NB4 (cell line): ENCODE measurements around the gene GGT5.
"Not testable (repeated sequence)": the region's sequence is repeated elsewhere in the genome, so short reads cannot be mapped to it uniquely, and the experiment has no call there.

ENCODE experiments used
- TF ChIP-seq, protein P1 (sequence below): IDR thresholded peaks from one replicate; pipeline ENCODE4 v1.5.1; 2012; ENCODE audit warnings: low read depth, low read length
- TF ChIP-seq, protein P2 (sequence below): IDR thresholded peaks from 2 replicates; pipeline ENCODE4 v1.6.1; 2011; ENCODE audit warnings: low read depth, low read length

DNA sequence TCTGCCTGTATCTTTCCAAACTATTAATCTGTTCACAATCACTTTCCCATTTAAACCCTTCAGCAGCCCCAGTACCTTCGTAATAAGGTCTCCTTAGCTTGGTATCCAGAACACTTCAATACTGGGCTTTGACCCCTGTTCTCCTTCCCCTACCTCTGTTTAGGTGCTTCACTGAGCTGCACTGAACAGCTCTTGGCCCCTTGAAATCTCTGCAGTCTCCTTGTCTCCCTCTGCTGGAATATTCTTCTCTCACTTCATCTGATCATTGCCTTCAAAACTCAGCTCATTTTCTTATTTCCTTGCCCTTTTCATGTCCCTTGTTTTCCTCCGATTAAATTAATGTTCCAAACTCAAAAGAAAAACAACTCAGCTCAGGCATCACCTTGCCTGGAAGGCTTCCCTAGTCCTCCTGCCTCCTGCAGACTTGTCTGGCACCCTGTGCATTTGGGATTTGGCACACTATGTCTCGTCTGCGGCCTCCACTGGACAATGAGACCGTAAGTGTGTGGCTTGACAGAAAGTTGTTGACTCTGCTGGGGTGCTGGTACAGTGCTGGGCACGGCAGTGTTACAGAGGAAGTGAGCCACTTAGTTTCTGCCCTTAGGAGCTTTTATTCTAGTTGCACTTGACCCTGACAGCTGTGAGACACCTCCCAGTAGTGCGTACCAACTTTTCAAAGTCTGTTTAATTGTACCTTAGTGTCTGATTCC is 30.0 kb upstream of the GGT5 start:
- TF ChIP-seq, protein P1, sequence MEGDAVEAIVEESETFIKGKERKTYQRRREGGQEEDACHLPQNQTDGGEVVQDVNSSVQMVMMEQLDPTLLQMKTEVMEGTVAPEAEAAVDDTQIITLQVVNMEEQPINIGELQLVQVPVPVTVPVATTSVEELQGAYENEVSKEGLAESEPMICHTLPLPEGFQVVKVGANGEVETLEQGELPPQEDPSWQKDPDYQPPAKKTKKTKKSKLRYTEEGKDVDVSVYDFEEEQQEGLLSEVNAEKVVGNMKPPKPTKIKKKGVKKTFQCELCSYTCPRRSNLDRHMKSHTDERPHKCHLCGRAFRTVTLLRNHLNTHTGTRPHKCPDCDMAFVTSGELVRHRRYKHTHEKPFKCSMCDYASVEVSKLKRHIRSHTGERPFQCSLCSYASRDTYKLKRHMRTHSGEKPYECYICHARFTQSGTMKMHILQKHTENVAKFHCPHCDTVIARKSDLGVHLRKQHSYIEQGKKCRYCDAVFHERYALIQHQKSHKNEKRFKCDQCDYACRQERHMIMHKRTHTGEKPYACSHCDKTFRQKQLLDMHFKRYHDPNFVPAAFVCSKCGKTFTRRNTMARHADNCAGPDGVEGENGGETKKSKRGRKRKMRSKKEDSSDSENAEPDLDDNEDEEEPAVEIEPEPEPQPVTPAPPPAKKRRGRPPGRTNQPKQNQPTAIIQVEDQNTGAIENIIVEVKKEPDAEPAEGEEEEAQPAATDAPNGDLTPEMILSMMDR, result not testable (repeated sequence)
- TF ChIP-seq, protein P2, sequence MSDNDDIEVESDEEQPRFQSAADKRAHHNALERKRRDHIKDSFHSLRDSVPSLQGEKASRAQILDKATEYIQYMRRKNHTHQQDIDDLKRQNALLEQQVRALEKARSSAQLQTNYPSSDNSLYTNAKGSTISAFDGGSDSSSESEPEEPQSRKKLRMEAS, result not testable (repeated sequence)
